Jurkat, Clone E6-1 (cell line): ENCODE measurements around the gene FDX2. TPM values are rescaled to one million over a fixed set of nuclear protein-coding genes. Genes with fewer than 3 reads are reported as not detected.
A peak's percentile ranks its signal among the peaks of the same experiment; 100 is the strongest.
"Not testable (repeated sequence)": the region's sequence is repeated elsewhere in the genome, so short reads cannot be mapped to it uniquely, and the experiment has no call there.

Source experiments
- DNase-seq: peaks from one replicate; pipeline ENCODE4 v3.0.0-alpha.2; 2011; ENCODE audit warnings: low read depth, low spot score
- H3K4me3 ChIP-seq: 2 replicates; pipeline ENCODE4 v1.5.1; 2011; ENCODE audit warnings: mild to moderate bottlenecking, low read length, control low read depth, moderate library complexity
- polyA plus RNA-seq: library from polyadenylated mRNA; unstranded; fragments of >200 nt; gene quantifications from one replicate; pipeline ENCODE4 v1.2.1, GENCODE V29; 2012; ENCODE audit warnings: missing spikeins; ENCODE audit not compliant: insufficient read length, insufficient read depth

The FDX2 gene
- 20.5 TPM for polyA plus RNA-seq

DNA sequence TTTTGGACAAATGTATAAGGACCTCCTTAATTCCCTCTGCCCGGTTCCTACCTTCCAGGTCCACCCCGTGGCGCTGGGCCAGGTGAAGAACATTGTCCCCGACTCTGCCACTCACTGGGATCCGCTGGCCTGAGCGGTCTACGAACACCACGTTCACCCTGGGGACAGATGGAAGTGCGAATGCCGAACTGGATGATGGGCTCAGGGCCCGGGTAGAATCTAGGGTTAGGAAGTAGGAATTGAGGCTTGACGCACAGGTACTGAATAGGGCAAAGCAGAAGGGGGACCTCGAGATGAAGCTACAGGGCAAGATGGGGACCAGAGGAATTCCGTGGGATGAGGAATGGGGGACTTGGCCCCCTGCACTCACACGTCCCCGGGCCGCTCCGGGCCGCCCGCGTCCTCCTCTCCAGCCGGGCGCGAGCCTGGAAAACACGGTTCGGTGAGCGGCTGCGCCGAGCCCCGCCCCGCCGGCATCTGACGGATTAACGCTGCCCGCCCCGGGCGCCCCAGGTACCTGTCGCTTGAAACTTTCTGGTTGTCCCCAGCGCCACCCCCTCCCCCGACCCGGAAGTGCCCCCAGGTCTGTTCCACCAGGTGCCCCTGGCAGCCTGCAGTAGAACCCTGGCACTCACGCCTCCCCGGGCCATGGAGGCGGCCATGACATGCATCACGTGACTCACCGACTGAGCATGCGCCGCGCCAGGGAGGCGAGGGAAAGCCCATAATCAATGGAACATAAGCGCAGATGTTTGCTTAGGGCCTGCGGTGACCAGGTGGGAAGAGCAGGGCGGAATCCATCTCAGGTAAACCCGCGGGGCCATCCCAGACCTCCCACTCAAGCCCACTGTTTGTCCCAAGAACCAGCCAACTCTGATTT is at the start of gene FDX2:
Gene FDX2 (minus strand): TSS at position 681 of the 880 bp plus-strand sequence. CDS start 19 bp downstream, at position 662.
- peak within 1 kb of the TSS; percentile 90 for H3K4me3 ChIP-seq
- DNase-seq: peak; percentile 76

- DNase-seq: no peak
Observed at GRCh38 chr19:10365518-10365917, 49.7 kb upstream of the FDX2 start.

GRCh38 chr19:10364644-10365043 is 48.8 kb upstream of the FDX2 start:
- H3K4me3 ChIP-seq: no peak overlapping the region
- DNase-seq: no peak

More at GRCh38 chr19:10365518-10365917, 49.7 kb upstream of the FDX2 start:
- H3K4me3 ChIP-seq: no peak overlapping the region

DNA sequence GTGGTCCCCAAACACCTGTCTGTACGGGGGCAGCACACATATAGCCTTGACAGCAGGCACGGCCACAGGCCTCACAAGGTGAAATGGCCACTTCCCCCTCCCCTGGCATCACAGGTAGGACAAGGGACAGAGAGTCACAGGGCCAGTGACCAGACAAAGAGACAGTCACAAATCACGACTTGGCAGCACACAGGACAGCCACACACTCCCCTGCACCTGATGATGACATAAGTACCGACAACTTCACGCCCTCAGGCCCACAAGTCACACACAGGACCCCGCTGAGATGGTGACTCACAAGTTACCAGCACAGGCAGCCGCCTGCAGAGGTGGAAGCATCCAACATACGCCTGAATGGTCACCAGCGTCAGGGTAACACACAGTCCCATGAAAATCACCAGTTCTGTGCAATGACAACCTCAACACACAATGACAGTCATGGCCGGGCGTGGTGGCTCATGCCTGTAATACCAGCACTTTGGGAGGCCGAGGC is 48.0 kb upstream of the FDX2 start:
- DNase-seq: no peak
- H3K4me3 ChIP-seq: no peak overlapping the region

DNA sequence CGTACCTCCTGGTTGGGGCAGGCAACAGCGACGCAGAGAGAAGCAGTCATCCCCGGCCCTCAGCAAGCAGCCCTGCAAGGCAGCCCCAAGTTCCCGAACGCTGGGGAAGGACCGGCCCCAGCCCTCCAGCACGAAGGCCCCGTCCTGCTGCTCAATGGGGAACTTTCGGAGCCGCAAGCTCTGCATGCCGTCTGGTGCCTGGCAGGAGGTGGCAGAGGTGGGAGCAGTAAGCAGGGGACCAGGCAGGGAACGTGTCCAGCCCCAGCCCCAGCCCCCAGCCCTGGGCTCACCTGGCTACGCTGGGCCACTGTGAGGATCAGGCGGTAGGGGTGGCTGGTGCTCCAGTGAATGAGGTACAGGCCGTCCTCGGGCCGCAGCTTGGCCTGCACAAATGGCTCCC is 46.4 kb upstream of the FDX2 start:
- H3K4me3 ChIP-seq: no peak overlapping the region
- no peak for DNase-seq

DNA sequence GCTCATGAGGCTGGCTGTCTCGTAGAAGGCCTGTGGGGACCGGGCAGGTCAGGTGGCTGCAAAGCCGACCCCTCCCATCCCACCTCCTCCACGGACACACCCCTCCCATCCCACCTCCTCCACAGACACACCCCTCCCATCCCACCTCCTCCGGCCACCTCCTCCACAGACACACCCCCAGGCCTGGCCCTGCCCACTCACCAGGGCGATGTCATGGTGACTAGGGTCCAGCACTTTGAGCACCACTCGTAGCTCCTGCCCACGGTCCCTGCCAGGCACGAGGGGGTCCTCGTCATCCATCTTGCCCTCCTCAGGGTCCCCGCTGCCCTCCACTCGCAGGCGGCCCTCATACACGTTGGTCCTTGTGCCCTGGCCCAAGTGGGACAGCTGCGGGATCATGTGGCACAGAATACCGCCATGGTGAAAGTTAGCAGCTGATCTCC is 45.8 kb upstream of the FDX2 start:
- H3K4me3 ChIP-seq: no peak overlapping the region
- DNase-seq: no peak

DNA sequence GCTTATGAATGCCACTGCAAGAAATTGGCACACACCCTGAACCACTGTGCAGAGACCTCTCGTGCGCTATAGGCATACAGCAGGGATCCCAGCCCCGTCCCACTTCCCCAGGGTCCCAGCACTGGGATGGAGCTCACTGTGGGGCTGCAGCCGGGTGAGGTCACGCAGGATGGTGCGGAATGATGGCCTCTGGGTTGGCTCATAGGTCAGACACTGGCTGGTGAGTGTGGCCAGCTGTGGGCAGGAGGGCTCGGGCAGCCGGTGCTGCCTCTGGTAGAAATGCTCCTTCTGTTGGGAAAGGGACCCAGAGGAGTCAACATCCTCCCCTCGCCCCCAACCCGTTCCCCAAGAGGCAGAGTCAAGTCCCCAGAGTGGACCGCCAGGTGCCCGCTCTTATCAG is 40.6 kb upstream of the FDX2 start:
- H3K4me3 ChIP-seq: no peak overlapping the region
- no peak for DNase-seq

GRCh38 chr19:10353793-10354391 is 38.1 kb upstream of the FDX2 start:
- DNase-seq: peak; percentile 26
- no peak overlapping the region for H3K4me3 ChIP-seq

DNA sequence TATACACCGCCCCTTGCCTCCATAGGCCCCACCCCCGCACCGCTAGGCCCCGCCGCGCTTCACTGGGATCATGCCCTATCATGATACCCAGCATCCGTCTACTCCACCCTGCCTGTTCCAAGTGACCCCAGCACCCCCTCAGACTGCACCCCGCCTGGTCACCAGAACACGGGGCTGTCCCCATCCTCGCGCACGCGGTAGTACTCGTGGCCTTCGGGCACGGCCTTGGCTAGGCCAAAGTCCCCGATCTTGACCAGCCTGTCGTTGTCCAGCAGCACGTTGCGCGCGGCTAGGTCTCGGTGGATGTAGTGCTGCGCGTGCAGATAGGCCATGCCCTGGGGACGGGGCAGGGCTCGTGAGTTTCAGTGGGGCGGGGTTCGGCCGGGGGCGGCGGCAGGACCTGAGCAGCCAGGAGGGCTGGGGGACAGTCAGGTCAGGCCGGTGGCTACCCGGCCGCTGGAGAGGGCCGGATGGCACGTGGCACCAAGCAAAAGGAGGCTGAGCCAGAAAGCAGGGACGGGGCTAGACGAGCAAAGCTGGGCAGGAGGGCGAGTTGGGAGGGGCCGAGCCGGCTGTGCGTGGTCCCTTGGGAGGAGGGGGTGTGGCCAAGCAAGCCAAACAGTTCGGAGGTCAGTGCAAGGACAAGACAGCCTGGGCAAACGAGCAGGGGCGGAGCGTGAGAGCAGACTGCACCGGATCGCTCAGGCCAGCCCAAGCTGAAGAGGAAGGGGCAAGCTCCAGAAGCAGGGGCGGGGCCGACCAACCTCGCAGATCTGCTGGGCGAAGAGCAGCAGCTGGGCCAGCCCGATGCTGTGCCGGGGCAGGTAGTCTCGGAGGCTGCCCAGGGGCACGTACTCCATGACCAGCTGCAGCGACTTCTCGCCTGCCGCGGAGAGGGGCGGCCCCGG is 37.2 kb upstream of the FDX2 start:
- DNase-seq: no peak
- no peak overlapping the region for H3K4me3 ChIP-seq

DNA sequence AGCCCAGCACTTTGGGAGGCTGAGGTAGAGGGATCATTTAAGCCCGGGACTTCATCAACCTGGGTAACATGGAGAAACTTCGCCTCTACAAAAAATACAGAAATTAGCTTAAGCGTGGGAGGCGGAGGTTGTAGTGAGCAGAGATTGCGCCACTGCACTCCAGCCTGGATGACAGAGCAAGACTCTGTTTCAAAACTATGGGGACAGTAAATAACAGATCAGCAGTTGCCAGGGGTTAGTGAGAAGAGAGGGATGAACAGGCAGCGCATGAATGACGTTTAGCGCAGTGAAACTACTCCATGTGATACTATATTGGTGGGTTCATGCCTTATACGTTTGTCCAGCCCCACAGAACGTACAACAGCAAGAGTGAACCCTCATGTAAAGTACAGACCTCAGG is 30.7 kb upstream of the FDX2 start:
- no peak for DNase-seq
- no peak overlapping the region for H3K4me3 ChIP-seq

GRCh38 chr19:10344780-10345179 is 29.0 kb upstream of the FDX2 start:
- H3K4me3 ChIP-seq: no peak overlapping the region
- no peak for DNase-seq

- no peak overlapping the region for H3K4me3 ChIP-seq
- no peak for DNase-seq
Observed at GRCh38 chr19:10343495-10343894, 27.7 kb upstream of the FDX2 start.

- peak overlapping the region; percentile 81 for H3K4me3 ChIP-seq
- no peak for DNase-seq
Observed at GRCh38 chr19:10339977-10340376, 24.2 kb upstream of the FDX2 start.

GRCh38 chr19:10339380-10339960 is 23.7 kb upstream of the FDX2 start, which contains the start of gene ICAM3:
Gene ICAM3, minus strand, starts transcription at chr19:10339624. Its CDS starts 10 bp downstream, at chr19:10339614.
- H3K4me3 ChIP-seq: peak within 1 kb of the TSS; percentile 81
- DNase-seq: peak; percentile 64

DNA sequence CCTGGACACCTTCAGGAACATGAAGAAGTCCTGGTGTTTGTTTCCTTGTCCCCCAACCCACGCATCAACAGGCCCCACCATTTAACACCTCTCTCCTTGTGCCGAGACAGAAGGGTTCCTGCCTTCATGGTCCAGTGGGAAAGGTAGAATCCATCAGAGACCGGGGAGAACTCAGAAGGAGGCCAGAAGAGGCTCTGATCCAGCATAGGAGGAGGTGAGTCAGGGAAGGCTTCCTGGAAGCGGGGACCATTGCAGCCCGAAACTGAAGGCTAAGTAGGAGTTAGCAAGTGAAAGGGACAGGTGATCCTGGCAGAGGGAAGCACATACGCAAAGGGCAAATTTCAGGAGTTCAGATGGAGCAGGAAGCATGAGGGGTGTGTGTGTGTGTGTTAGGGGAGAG is 23.1 kb upstream of the FDX2 start:
- H3K4me3 ChIP-seq: peak overlapping the region; percentile 81
- no peak for DNase-seq

DNA sequence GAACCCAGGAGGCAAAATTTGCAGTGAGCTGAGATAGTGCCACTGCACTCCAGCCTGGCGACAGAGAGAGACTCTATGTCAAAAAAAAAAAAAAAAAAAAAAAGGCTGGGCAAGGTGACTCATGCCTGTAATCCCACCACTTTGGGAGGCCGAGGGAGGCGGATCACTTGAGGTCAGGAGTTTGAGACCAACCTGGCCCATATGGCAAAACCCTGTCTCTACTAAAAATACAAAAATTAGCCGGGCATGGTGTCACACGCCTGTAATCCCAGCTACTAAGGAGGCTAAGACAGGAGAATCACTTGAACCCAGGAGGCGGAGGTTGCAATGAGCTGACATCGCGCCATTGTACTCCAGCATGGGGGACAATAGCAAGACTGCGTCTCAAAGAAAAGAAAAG is 20.9 kb upstream of the FDX2 start:
- H3K4me3 ChIP-seq, DNase-seq: not testable (repeated sequence)

GRCh38 chr19:10335352-10335985 is 19.7 kb upstream of the FDX2 start:
- DNase-seq: no peak
- H3K4me3 ChIP-seq: no peak overlapping the region

DNA sequence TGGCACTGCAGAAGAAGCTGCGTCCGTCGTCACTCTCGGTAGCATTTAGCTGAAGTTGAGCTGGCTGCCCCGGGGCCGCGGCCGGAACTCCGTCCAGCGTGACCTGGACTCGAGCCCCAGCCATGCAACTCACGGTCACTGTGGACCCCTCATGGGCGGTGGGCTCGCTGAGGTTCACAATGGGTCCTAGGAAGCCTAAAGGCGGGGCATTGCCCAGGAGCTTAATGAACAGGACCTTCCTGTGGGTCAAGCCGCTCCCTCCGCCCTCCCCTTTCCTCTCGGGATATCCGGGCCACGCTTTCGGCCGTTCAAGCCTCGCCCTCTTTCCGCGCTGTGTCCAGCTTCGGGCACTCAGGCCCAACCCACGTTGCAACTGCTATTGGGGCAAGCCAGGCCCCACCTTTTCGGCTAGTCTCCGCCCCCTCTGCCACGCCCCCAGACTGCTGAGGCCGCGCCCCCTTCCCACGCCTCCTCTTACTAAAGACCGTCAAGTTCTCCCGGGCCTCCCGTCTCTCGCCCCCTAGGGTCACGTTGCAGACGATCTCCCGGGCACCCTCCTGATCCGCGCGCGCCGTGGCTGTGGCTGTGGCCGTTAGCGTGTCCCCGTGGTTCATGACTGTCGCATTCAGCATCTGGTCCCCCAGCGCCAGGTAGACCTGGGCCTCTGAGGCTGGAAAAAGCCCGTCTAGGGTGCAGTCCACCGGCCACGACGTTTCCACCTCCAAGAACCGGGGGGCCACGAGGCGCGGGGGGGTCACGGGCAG is 19.0 kb upstream of the FDX2 start:
- peak; percentile 34 for DNase-seq
- no peak overlapping the region for H3K4me3 ChIP-seq
